ENCODE measurements around the gene PSMA7.

Gene PSMA7

GRCh38 chr20:62171245-62171644 lies 28.1 kb upstream of the PSMA7 start:
- DNase-seq: no peak

- no peak for DNase-seq
These were observed 27.3 kb upstream of the PSMA7 start for GRCh38 chr20:62170536-62170935.

GRCh38 chr20:62168890-62169435 lies 25.8 kb upstream of the PSMA7 start:
- no peak for DNase-seq

GRCh38 chr20:62168061-62168460 lies 24.9 kb upstream of the PSMA7 start:
- DNase-seq: no peak

- no peak for DNase-seq
These were observed 24.3 kb upstream of the PSMA7 start for GRCh38 chr20:62167474-62167873.

- no peak for DNase-seq
These were observed 22.7 kb upstream of the PSMA7 start for GRCh38 chr20:62165762-62166399.

GRCh38 chr20:62164879-62165761 lies 21.9 kb upstream of the PSMA7 start:
- DNase-seq: no peak

- DNase-seq: no peak
These were observed 21.0 kb upstream of the PSMA7 start for GRCh38 chr20:62163986-62164762.

GRCh38 chr20:62163485-62163865 lies 20.3 kb upstream of the PSMA7 start:
- DNase-seq: no peak

- DNase-seq: no peak
These were observed 19.7 kb upstream of the PSMA7 start for GRCh38 chr20:62162765-62163484.

- DNase-seq: no peak
These were observed 18.2 kb upstream of the PSMA7 start for GRCh38 chr20:62161347-62161746.

GRCh38 chr20:62160876-62161275 lies 17.7 kb upstream of the PSMA7 start:
- no peak for DNase-seq

GRCh38 chr20:62160253-62160652 lies 17.1 kb upstream of the PSMA7 start:
- DNase-seq: no peak

- peak; percentile 14 for DNase-seq
These were observed 16.6 kb upstream of the PSMA7 start for GRCh38 chr20:62159839-62160238.

GRCh38 chr20:62159052-62159451 lies 15.9 kb upstream of the PSMA7 start:
- DNase-seq: no peak

- DNase-seq: no peak
These were observed 15.3 kb upstream of the PSMA7 start for GRCh38 chr20:62158541-62158940.

- no peak for DNase-seq
These were observed 14.8 kb upstream of the PSMA7 start for GRCh38 chr20:62158088-62158400.

GRCh38 chr20:62157387-62158087 lies 14.3 kb upstream of the PSMA7 start:
- DNase-seq: no peak

- DNase-seq: peak; percentile 77
These were observed 13.6 kb upstream of the PSMA7 start for GRCh38 chr20:62156592-62157386.

- no peak for DNase-seq
These were observed 13.0 kb upstream of the PSMA7 start for GRCh38 chr20:62156254-62156556.

- DNase-seq: no peak
These were observed 12.4 kb upstream of the PSMA7 start for GRCh38 chr20:62155428-62156253.
